ENCODE measurements around the gene LRCH4. TPM values are rescaled to one million over a fixed set of nuclear protein-coding genes. Genes with fewer than 3 reads are reported as not detected.
"Not testable (repeated sequence)": the region's sequence is repeated elsewhere in the genome, so short reads cannot be mapped to it uniquely, and the experiment has no call there.

The LRCH4 gene
- total RNA-seq, 2 experiments from 2014 or later: 70.3 to 71.7 TPM

- H3K27ac Mint-ChIP-seq: peak overlapping the region; percentile 67
Measured at GRCh38 chr7:100555701-100556100, 30.2 kb downstream of the LRCH4 start.

DNA sequence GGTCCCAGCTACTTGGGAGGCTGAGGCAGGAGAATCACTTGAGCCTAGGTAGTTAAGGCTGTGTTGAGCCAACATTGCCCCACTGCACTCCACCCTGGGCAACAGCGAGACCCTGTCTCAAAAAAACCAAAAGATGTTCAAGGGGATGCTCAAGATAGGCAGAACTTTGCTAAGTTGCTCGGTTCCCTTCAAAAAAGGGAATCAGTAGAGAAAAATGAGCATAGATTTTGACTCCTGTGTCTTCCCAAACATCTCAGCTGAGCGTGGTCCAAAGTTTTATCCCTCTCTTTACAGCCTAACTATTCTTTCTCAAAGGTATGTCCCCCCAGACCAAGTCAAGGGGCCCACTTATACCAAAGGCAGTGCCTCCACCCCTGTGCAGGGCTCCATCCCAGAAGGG is 32.9 kb downstream of the LRCH4 start:
- H3K4me3 Mint-ChIP-seq: no peak overlapping the region
- ATAC-seq (no peak), DNase-seq (no peak)
- H3K27ac Mint-ChIP-seq: peak overlapping the region; percentile 47
- no peaks in the 10 kb centered on the region for H3K27me3 Mint-ChIP-seq
- H3K4me1 Mint-ChIP-seq: peaks cover 36% of the 10 kb centered on the region
- no peaks in the 10 kb centered on the region for H3K9me3 Mint-ChIP-seq (ENCODE audit: low read depth)
- peaks cover 60% of the 10 kb centered on the region for H3K36me3 Mint-ChIP-seq (ENCODE audit: low read depth)
- ChIA-PET POLR2A (interaction anchor here (0.5 kb wide), 1 partner anchor 58 kb away, joined by 3 read pairs; no protein-coding TSS in a partner anchor), CTCF (interaction anchor here (0.9 to 1.5 kb wide), 4 partner anchors 9 to 151 kb away, joined by 3 read pairs; no protein-coding TSS in a partner anchor)
- intact Hi-C loops (cut with DNase I, micrococcal nuclease): no loop called here

More at GRCh38 chr7:100555701-100556100, 30.2 kb downstream of the LRCH4 start:
- CTCF ChIA-PET: interaction anchor here (0.6 to 2.7 kb wide), 5 partner anchors 59 to 141 kb away, joined by 3 to 9 read pairs (median 4); no protein-coding TSS in a partner anchor
- ATAC-seq (no peak), DNase-seq (no peak)
- Mint-ChIP-seq H3K9me3 (ENCODE audit: low read depth) (no peaks in the 10 kb centered on the region), H3K4me3 (no peak overlapping the region), H3K4me1 (peaks cover 18% of the 10 kb centered on the region), H3K36me3 (ENCODE audit: low read depth) (peaks cover 45% of the 10 kb centered on the region), H3K27me3 (no peaks in the 10 kb centered on the region)
- POLR2A ChIA-PET: interaction anchor here (1.7 kb wide), 1 partner anchor 14 kb away, joined by 5 read pairs; no protein-coding TSS in a partner anchor
- intact Hi-C loops (cut with DNase I, micrococcal nuclease): no loop called here

- Mint-ChIP-seq H3K27ac (peak overlapping the region; percentile 48), H3K4me3 (no peak overlapping the region), H3K4me1 (peaks cover 41% of the 10 kb centered on the region), H3K36me3 (ENCODE audit: low read depth) (peaks cover 64% of the 10 kb centered on the region), H3K27me3 (no peaks in the 10 kb centered on the region), H3K9me3 (ENCODE audit: low read depth) (no peaks in the 10 kb centered on the region)
- POLR2A ChIA-PET: no interaction called here
- ATAC-seq (no peak), DNase-seq (no peak)
- CTCF ChIA-PET: interaction anchor here (1.1 to 1.4 kb wide), 2 partner anchors 10 to 151 kb away, joined by 3 read pairs; no protein-coding TSS in a partner anchor
- intact Hi-C loops (cut with DNase I, micrococcal nuclease): no loop called here
Measured at GRCh38 chr7:100552532-100552931, 33.4 kb downstream of the LRCH4 start.

DNA sequence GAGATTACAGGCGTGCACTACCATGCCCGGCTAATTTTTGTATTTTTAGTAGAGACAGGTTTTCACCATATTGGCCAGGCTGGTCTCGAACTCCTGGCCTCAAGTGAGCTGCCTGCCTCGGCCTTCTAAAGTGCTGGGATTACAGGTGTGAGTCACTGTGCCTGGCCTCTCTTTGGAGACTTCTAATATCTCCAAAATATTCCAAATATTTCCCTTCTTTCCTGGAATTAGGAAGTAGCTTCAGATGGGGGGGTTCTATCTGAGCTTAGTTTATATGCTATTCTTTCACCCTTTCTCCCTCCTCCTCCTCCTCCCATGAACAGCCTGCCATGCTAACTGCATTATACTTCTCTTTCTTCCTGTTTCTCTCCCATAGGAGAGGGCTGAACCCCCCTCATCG is 37.5 kb downstream of the LRCH4 start:
- Mint-ChIP-seq H3K27ac (peak overlapping the region; percentile 99), H3K36me3 (ENCODE audit: low read depth) (peaks cover 41% of the 10 kb centered on the region), H3K4me1 (peaks cover 70% of the 10 kb centered on the region)
- not testable (repeated sequence) for H3K9me3 Mint-ChIP-seq (ENCODE audit: low read depth); ATAC-seq; DNase-seq; H3K27me3 Mint-ChIP-seq; H3K4me3 Mint-ChIP-seq
- ChIA-PET CTCF (interaction anchor here (1.1 to 4.8 kb wide), 5 partner anchors 12 to 79 kb away, joined by 3 to 41 read pairs (median 6); partner anchors contain the start of genes FBXO24 and LRCH4), POLR2A (interaction anchor here (0.5 kb wide), 1 partner anchor 41 kb away, joined by 3 read pairs; no protein-coding TSS in a partner anchor)
- intact Hi-C loops (cut with DNase I, micrococcal nuclease): loop anchor here in 1 of 2 experiments (10.0 kb wide), 2 partner anchors 464 to 534 kb away; partner anchors contain the start of genes COPS6, ZKSCAN1 and ZNF3

DNA sequence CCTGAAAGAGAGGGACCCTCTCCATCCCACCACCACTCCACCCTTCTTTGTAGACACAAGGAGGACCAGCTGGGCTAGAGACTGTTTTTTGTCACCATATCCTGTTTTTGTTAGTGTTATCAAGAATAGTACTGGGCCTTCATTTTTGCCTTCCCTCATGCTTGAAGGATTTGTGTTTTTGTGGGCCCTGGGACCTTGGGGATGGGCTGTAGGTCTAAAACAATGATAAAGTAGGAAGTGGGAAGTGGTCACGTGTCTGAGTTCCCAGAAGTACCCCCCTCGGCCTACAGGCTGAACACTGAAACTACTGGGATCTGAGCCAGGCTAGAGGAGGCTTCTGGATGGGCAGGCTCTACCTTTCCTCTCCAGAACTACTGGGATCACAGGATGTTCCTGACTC is 38.1 kb downstream of the LRCH4 start:
- intact Hi-C loops (cut with DNase I, micrococcal nuclease): loop anchor here in 1 of 2 experiments (10.0 kb wide), 2 partner anchors 463 to 533 kb away; partner anchors contain the start of genes COPS6, ZKSCAN1 and ZNF3
- no peaks in the 10 kb centered on the region for H3K27me3 Mint-ChIP-seq
- ChIA-PET CTCF (interaction anchor here (1.4 to 4.8 kb wide), 5 partner anchors 13 to 157 kb away, joined by 4 to 41 read pairs (median 6); no protein-coding TSS in a partner anchor), POLR2A (interaction anchor here (0.5 to 1.2 kb wide), 2 partner anchors 38 to 41 kb away, joined by 3 to 5 read pairs; partner anchors contain the start of genes FBXO24 and LRCH4)
- H3K4me1 Mint-ChIP-seq: peaks cover 76% of the 10 kb centered on the region
- H3K36me3 Mint-ChIP-seq (ENCODE audit: low read depth): peaks cover 40% of the 10 kb centered on the region
- peak overlapping the region; percentile 98 for H3K4me3 Mint-ChIP-seq
- H3K9me3 Mint-ChIP-seq (ENCODE audit: low read depth): no peaks in the 10 kb centered on the region
- ATAC-seq: no peak
- no peak for DNase-seq
- peak overlapping the region; percentile 99 for H3K27ac Mint-ChIP-seq

- H3K4me1 Mint-ChIP-seq: peaks cover 83% of the 10 kb centered on the region
- peak overlapping the region; percentile 98 for H3K4me3 Mint-ChIP-seq
- DNase-seq (peak; percentile 43), ATAC-seq (no peak)
- no peaks in the 10 kb centered on the region for H3K9me3 Mint-ChIP-seq (ENCODE audit: low read depth)
- CTCF ChIA-PET: interaction anchor here (0.6 to 4.8 kb wide), 6 partner anchors 12 to 158 kb away, joined by 3 to 41 read pairs (median 4); no protein-coding TSS in a partner anchor
- peaks cover 35% of the 10 kb centered on the region for H3K36me3 Mint-ChIP-seq (ENCODE audit: low read depth)
- intact Hi-C loops (cut with DNase I, micrococcal nuclease): loop anchor here (1.0 to 10.0 kb wide), 3 partner anchors 68 to 532 kb away; partner anchors contain the start of genes COPS6 (in 1 of the 2), TSC22D4 (in 1 of the 2), ZKSCAN1 (in 1 of the 2) and ZNF3 (in 1 of the 2)
- no peaks in the 10 kb centered on the region for H3K27me3 Mint-ChIP-seq
- POLR2A ChIA-PET: interaction anchor here (1.2 kb wide), 1 partner anchor 39 kb away, joined by 5 read pairs; the partner anchor contains the start of genes FBXO24 and LRCH4
- peak overlapping the region; percentile 99 for H3K27ac Mint-ChIP-seq
Measured at GRCh38 chr7:100546926-100547800, 38.8 kb downstream of the LRCH4 start.

DNA sequence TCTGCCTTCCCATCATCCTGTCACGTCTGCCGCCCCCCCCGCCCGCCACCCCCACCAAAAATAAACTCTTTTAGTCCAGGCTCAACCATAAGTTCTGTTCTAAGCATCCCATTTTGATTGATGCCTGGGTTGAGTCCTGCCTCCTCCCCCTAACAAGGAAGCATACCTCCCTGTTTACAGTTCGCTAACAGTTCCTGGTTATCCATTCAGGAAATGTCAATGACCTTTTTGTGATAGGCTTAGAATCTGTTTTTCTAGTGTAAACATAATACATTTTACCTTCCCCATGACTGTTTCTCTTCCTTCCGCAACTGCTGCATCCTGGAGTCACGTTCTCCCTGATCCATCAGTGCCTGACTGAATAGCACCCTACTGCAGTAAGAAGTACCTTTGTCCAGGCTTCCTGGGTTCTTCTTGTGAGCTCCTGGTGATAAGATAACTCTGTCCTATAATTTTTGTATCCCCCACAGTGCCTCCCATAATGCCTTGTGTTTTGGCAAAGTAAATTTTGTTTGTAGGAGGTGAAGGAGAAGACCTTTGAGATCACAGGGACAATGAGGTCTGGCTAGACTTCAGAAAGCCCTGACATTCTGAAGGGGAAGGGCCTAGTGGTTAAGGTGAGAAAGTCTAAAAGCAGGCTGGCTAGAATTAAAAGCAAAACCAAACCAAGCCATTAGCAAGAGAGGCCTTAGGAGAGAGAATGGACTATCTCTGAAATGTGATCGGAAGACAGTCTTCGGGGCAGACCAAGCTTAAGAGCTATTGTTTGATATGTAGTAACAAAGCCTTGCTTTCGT is 39.6 kb downstream of the LRCH4 start:
- H3K27ac Mint-ChIP-seq: peak overlapping the region; percentile 99
- H3K4me3 Mint-ChIP-seq: peak overlapping the region; percentile 98
- H3K9me3 Mint-ChIP-seq (ENCODE audit: low read depth): no peaks in the 10 kb centered on the region
- ATAC-seq (no peak), DNase-seq (no peak)
- CTCF ChIA-PET: interaction anchor here (0.6 to 4.8 kb wide), 10 partner anchors 8 to 159 kb away, joined by 3 to 41 read pairs (median 4); no protein-coding TSS in a partner anchor
- intact Hi-C loops (cut with DNase I, micrococcal nuclease): loop anchor here (1.0 to 10.0 kb wide), 3 partner anchors 67 to 532 kb away; partner anchors contain the start of genes COPS6 (in 1 of the 2), TSC22D4 (in 1 of the 2), ZKSCAN1 (in 1 of the 2) and ZNF3 (in 1 of the 2)
- POLR2A ChIA-PET: interaction anchor here (1.2 to 1.6 kb wide), 3 partner anchors 26 to 118 kb away, joined by 3 to 7 read pairs (median 5); partner anchors contain the start of genes FBXO24, LRCH4 and ZCWPW1
- H3K36me3 Mint-ChIP-seq (ENCODE audit: low read depth): peaks cover 35% of the 10 kb centered on the region
- no peaks in the 10 kb centered on the region for H3K27me3 Mint-ChIP-seq
- H3K4me1 Mint-ChIP-seq: peaks cover 91% of the 10 kb centered on the region

- intact Hi-C loops (cut with DNase I, micrococcal nuclease): loop anchor here (1.0 to 10.0 kb wide), 9 partner anchors 14 to 531 kb away; partner anchors contain the start of genes TSC22D4 (in 2 of the 2), COPS6 (in 1 of the 2), MEPCE (in 1 of the 2) and MOSPD3 (in 1 of the 2)
- ChIA-PET POLR2A (interaction anchor here (0.9 to 1.6 kb wide), 3 partner anchors 18 to 117 kb away, joined by 3 to 7 read pairs (median 3); partner anchors contain the start of gene ZCWPW1), CTCF (interaction anchor here (0.9 to 2.2 kb wide), 11 partner anchors 9 to 180 kb away, joined by 3 to 20 read pairs (median 4); no protein-coding TSS in a partner anchor)
- no peaks in the 10 kb centered on the region for H3K9me3 Mint-ChIP-seq (ENCODE audit: low read depth)
- peaks cover 96% of the 10 kb centered on the region for H3K4me1 Mint-ChIP-seq
- no peaks in the 10 kb centered on the region for H3K27me3 Mint-ChIP-seq
- peak; percentile 78 for ATAC-seq
- peak overlapping the region; percentile 99 for H3K27ac Mint-ChIP-seq
- peak overlapping the region; percentile 98 for H3K4me3 Mint-ChIP-seq
- peak; percentile 82 for DNase-seq
- peaks cover 38% of the 10 kb centered on the region for H3K36me3 Mint-ChIP-seq (ENCODE audit: low read depth)
Measured at GRCh38 chr7:100545360-100546128, 40.4 kb downstream of the LRCH4 start.

GRCh38 chr7:100544967-100545359 is 41.0 kb downstream of the LRCH4 start:
- Mint-ChIP-seq H3K27ac (peak overlapping the region; percentile 99), H3K36me3 (ENCODE audit: low read depth) (peaks cover 36% of the 10 kb centered on the region), H3K4me1 (peaks cover 95% of the 10 kb centered on the region), H3K27me3 (no peaks in the 10 kb centered on the region), H3K9me3 (ENCODE audit: low read depth) (no peaks in the 10 kb centered on the region), H3K4me3 (peak overlapping the region; percentile 98)
- no peak for DNase-seq
- ChIA-PET CTCF (interaction anchor here (0.9 to 2.2 kb wide), 11 partner anchors 10 to 180 kb away, joined by 3 to 20 read pairs (median 4); no protein-coding TSS in a partner anchor), POLR2A (interaction anchor here (0.9 to 1.6 kb wide), 2 partner anchors 17 to 116 kb away, joined by 3 to 7 read pairs; partner anchors contain the start of gene ZCWPW1)
- ATAC-seq: no peak
- intact Hi-C loops (cut with DNase I, micrococcal nuclease): loop anchor here (1.0 to 10.0 kb wide), 9 partner anchors 14 to 530 kb away; partner anchors contain the start of genes COPS6 (in 1 of the 2), MEPCE (in 1 of the 2), MOSPD3 (in 1 of the 2) and TSC22D4 (in 1 of the 2)

Data from activated CD4-positive, alpha-beta T cell treated with anti-CD3 and anti-CD28 coated beads for 36 hours (primary cell).